LNCAP (cell line): Measurements from ENCODE around the gene CSF1.

Experiments used
- CTCF ChIP-seq: fragments of 450-650 bp; IDR thresholded peaks from 2 replicates; pipeline ENCODE4 v1.5.1; 2017; ENCODE audit warnings: mild to moderate bottlenecking

CSF1 gene

GRCh38 chr1:109929588-109930251, 19.1 kb downstream of the CSF1 start:
- TF ChIP-seq CTCF = no peak

GRCh38 chr1:109930252-109930993, 19.8 kb downstream of the CSF1 start:
- TF ChIP-seq CTCF = no peak

- TF ChIP-seq CTCF = no peak
Measured at GRCh38 chr1:109931189-109931731, 20.6 kb downstream of the CSF1 start.

- TF ChIP-seq CTCF = no peak
Measured at GRCh38 chr1:109931911-109932636, 21.4 kb downstream of the CSF1 start.

GRCh38 chr1:109932679-109933078, 22.0 kb downstream of the CSF1 start:
- TF ChIP-seq CTCF = no peak

GRCh38 chr1:109933856-109934711, 23.4 kb downstream of the CSF1 start:
- no peak for TF ChIP-seq CTCF

GRCh38 chr1:109935451-109935900, 24.8 kb downstream of the CSF1 start:
- TF ChIP-seq CTCF = no peak
